Thoracic aorta (tissue), 2 donors: ENCODE data around the gene ABLIM1. TPM values are rescaled to one million over a fixed set of nuclear protein-coding genes. Genes with fewer than 3 reads are reported as not detected.

Experiments used
- ATAC-seq: fragments of 150-250 bp; one replicate; pipeline ENCODE4 v1.8.0; 2017; ENCODE audit warnings: low read depth; ENCODE audit not compliant: insufficient number of reproducible peaks, low FRiP score
- DNase-seq: peaks from one replicate; pipeline ENCODE4 v3.0.0-alpha.2; 2020; ENCODE audit warnings: low spot score
- H3K27ac ChIP-seq, 2 donors: fragments of 200-600 bp; sonication (generic); 1 replicate in 1 of 2; 2 replicates in 1 of 2; pipeline ENCODE4 v1.5.1; 2016; ENCODE audit warnings: mild to moderate bottlenecking in 2 of 2, moderate library complexity in 2 of 2
- H3K27me3 ChIP-seq: fragments of 200-600 bp; sonication (generic); replicated peaks from 2 replicates; pipeline ENCODE4 v1.6.0; 2016; ENCODE audit warnings: mild to moderate bottlenecking; ENCODE audit not compliant: insufficient read depth
- H3K36me3 ChIP-seq: fragments of 200-600 bp; sonication (generic); one replicate; pipeline ENCODE4 v1.5.1; 2016
- H3K4me1 ChIP-seq, 2 donors: fragments of 200-600 bp; sonication (generic); 1 replicate in 1 of 2; 2 replicates in 1 of 2; pipeline versions ENCODE4 v1.5.1 to v1.6.0; 2016; ENCODE audit warnings: low read depth in 2 of 2, mild to moderate bottlenecking in 1 of 2; ENCODE audit not compliant: control insufficient read depth in 1 of 2
- H3K4me3 ChIP-seq: fragments of 200-600 bp; sonication (generic); 2 replicates; pipeline ENCODE4 v1.5.1; 2016; ENCODE audit warnings: mild to moderate bottlenecking
- H3K9me3 ChIP-seq: fragments of 200-600 bp; sonication (generic); 2 replicates; pipeline ENCODE4 v1.5.1; 2016
- CTCF ChIP-seq: fragments of 200-600 bp; sonication (generic); IDR thresholded peaks from one replicate; pipeline ENCODE4 v1.5.1; 2019; ENCODE audit warnings: antibody characterized with exemption
- total RNA-seq, 2 donors: library from RNA; depleted of rRNA; stranded (reverse); fragments of >200 nt; gene quantifications; one replicate each; pipeline versions ENCODE4 v1.1.0 to v1.2.3, GENCODE V29; 2016

The ABLIM1 gene
- total RNA-seq, result 100 to 1,000 TPM in 1 of 2 donors, 10 to 100 TPM in 1; 47.5 to 111 TPM

DNA sequence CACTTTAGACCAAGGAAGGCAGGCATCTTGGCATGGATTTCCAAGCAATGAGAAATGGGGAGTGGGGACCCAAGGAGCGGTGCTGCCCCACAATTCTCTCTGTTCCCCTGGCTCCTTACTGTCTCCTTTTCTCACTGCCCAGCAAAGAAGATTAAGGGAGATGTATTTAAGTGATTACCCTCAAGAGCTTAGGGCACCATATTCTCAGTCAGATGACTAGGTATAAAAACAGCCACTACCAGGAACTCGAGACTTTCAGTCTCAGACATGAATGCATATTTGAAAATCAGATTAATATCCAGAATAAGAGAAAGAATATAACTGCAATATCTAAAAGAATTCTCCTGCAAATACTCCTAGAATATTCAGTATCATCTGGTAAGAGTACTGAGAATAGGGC lies at the start of gene ABLIM1:
Gene ABLIM1, minus strand, starts transcription at position 101 of the 400 bp plus-strand sequence. Its CDS starts 75 bp downstream, at position 26.
- no peaks in the 10 kb centered on the region for H3K36me3 ChIP-seq
- no peak for TF ChIP-seq CTCF
- no peak within 1 kb of the TSS for H3K4me3 ChIP-seq
- H3K27me3 ChIP-seq, result no peaks in the 10 kb centered on the region
- DNase-seq (no peak), ATAC-seq (no peak)
- H3K9me3 ChIP-seq, result no peaks in the 10 kb centered on the region
- no peaks in the 10 kb centered on the region for H3K4me1 ChIP-seq
- H3K27ac ChIP-seq, result no peak within 1 kb of the TSS

GRCh38 chr10:114706458-114707055 lies 48.5 kb upstream of the ABLIM1 start:
- ATAC-seq (no peak), DNase-seq (no peak)
- Histone ChIP-seq H3K4me3 (no peak overlapping the region), H3K36me3 (no peaks in the 10 kb centered on the region), H3K27ac (no peak overlapping the region), H3K9me3 (no peaks in the 10 kb centered on the region), H3K4me1 (no peaks in the 10 kb centered on the region), H3K27me3 (no peaks in the 10 kb centered on the region)
- TF ChIP-seq CTCF, result no peak

DNA sequence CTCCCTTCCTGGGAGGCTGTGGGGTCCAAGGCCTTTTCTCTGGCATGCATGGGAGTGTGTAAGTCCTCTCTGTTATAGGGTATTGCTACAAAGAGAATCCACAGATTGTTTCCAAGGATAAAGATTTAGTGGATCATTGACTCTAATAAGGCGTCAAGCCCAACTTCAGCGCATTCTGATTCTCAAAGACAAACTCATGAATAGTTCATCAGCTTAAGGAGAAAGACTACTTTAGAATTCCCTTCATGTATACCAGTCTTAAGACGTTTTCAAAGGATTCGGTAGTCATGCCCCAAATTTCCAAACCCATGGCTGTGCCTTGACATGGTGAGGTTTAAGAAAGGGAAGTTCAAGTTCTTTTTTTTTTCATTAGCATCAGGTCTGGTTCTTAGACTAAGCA lies 46.6 kb upstream of the ABLIM1 start:
- Histone ChIP-seq H3K27ac (no peak overlapping the region), H3K27me3 (no peaks in the 10 kb centered on the region), H3K36me3 (no peaks in the 10 kb centered on the region), H3K4me1 (no peaks in the 10 kb centered on the region), H3K9me3 (no peaks in the 10 kb centered on the region), H3K4me3 (no peak overlapping the region)
- DNase-seq (no peak), ATAC-seq (no peak)
- no peak for TF ChIP-seq CTCF

DNA sequence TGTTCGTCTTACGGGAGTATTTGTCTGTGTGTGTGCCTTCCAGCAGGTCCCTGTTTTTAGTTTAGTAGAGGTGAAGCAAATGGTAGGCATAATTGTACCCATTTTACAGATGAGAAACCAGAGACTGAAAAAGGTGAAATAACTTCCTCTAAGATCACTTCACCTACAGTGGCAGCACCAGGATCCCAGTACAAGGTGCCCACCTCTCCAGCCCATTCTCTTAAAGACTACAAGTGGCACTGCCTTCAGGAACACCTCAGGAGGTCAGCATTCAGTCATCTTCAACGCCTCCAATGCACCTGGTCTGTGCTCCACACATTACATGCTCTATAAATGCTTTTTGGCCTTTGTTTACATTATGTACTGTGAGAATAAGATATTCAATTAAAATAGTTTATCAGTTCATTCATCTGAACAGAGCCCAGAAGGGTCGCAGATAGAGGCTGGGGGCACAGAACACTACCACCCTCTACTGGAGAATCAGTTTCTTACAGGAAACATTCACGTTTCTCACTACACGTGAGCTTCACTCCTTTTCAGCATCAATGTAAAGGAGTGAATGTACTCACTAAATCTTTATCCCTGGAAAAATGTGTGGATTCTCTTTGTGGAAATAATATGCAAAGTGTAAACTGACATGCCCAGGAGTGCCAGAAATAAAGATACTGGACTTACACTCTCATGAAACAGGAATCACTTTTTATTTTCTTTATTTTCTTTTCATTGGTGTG lies 45.5 kb upstream of the ABLIM1 start:
- ATAC-seq (no peak), DNase-seq (no peak)
- peak; percentile 60 for TF ChIP-seq CTCF
- no peak overlapping the region for H3K27ac ChIP-seq
- H3K36me3 ChIP-seq, result no peaks in the 10 kb centered on the region
- H3K9me3 ChIP-seq, result no peaks in the 10 kb centered on the region
- H3K4me3 ChIP-seq, result no peak overlapping the region
- H3K4me1 ChIP-seq, result peaks cover 2 to 6% of the 10 kb centered on the region in 2 donors
- no peaks in the 10 kb centered on the region for H3K27me3 ChIP-seq

DNA sequence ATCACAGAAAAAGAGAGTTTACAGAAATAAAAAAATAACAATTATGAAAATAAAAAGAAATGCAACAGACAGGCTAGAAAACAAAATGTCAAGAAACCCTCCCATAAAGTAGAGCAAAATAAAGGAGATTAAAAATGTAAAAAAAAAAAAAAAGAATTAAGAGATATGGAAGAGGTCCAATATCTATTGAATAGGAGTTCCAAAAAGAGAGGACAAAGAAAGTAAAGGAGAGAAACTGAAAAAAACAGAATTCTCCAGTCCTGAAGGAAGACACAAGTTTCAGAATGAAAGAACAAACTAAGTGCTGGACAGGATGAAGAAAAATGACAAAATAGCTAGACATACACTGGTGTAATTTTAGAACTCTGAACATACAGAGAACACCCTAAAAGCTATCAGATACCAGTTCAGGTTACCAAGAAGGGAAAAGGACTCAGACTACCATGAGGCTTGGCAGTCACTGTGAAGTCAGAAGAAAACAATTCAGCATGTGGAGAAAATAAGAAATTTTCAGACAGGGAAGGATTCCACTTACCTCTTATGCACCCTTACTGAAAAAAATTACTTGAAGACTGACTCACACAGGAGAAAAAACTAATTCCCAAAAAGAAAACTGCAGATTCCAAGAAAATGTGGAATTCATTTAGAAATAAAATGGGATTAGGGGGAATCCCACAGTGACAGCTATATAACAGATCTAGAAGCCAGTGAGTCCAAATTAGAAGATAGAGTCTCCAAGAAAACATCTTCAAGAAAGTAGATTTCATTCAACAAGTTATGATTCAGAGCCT lies 40.4 kb upstream of the ABLIM1 start:
- no peak for DNase-seq
- Histone ChIP-seq H3K4me1 (peaks cover 13 to 22% of the 10 kb centered on the region in 2 donors), H3K27me3 (no peaks in the 10 kb centered on the region), H3K36me3 (no peaks in the 10 kb centered on the region), H3K4me3 (no peak overlapping the region), H3K9me3 (no peaks in the 10 kb centered on the region), H3K27ac (peak overlapping the region in 1 of 2 donors; percentile 4)
- no peak for ATAC-seq
- no peak for TF ChIP-seq CTCF
